Right cardiac atrium (tissue), 5 donors: ENCODE data around the gene FAM156B. TPM values are rescaled to one million over a fixed set of nuclear protein-coding genes. Genes with fewer than 3 reads are reported as not detected.
"Not testable (repeated sequence)": the region's sequence is repeated elsewhere in the genome, so short reads cannot be mapped to it uniquely, and the experiment has no call there.

ENCODE experiments used
- ATAC-seq, 2 donors: fragments of 200-7000 bp; cut with Tn5 transposase; one replicate each; pipeline versions ENCODE4 v1.8.0 to v1.9.1; 2020; ENCODE audit warnings: moderate library complexity in 2 of 2, mild to moderate bottlenecking in 1 of 2
- DNase-seq, 3 donors: peaks; one replicate each; pipeline ENCODE4 v3.0.0-alpha.2; 2020
- H3K27ac ChIP-seq: one replicate; pipeline ENCODE4 v1.5.1; 2013; ENCODE audit warnings: mild to moderate bottlenecking, low read length, control low read depth, moderate library complexity
- H3K27me3 ChIP-seq: one replicate; pipeline ENCODE4 v1.6.1; 2013; ENCODE audit not compliant: control insufficient read depth, insufficient read depth
- H3K4me1 ChIP-seq: one replicate; pipeline ENCODE4 v1.6.1; 2013; ENCODE audit warnings: low read length; ENCODE audit not compliant: control insufficient read depth, insufficient read depth
- H3K4me3 ChIP-seq: one replicate; pipeline ENCODE4 v1.5.1; 2013; ENCODE audit warnings: low read length, control low read depth
- H3K9me3 ChIP-seq: one replicate; pipeline ENCODE4 v1.6.1; 2013; ENCODE audit warnings: low read length; ENCODE audit not compliant: control insufficient read depth
- WGBS: extraction: QIAGEN DNeasy Blood & Tissue Kit; methylation state at CpG from one replicate; pipeline ENCODE4 v1.1.7; 2013; 5-methylcytosine and 5-hydroxymethylcytosine counted together
- intact Hi-C, 4 donors: fragments of 100-400 bp; cut with DNase I; formaldehyde crosslinking; loops; one replicate each; pipeline versions ENCODE4 v1.11.0 to v1.14.0; 2022 to 2023
- polyA plus RNA-seq: library from polyadenylated mRNA; stranded (reverse); fragments of 200-250 nt; gene quantifications from one replicate; pipeline ENCODE4 v1.2.3, GENCODE V29; 2013
- total RNA-seq, 4 donors: library from RNA; stranded (reverse); fragmentation: NEBNext Ultra II Directional; extraction: Animal tissue kit (Norgen Biotek cat#: 25700); gene quantifications; one replicate each; pipeline ENCODE4 v1.2.1, GENCODE V29; 2021
- donor health status: healthy with polysubstance abuse.
- donor health status: DM: no; HTN: yes; CAD: no.
- donor health status: DM: no; HTN: no; CAD: no.
- donor health status: DM: no; HTN: yes; CAD: no; lungs with severe emphysema.
- donor health status: DM: yes; HTN: yes; CAD: no.

The FAM156B gene
- total and polyA plus RNA-seq, 5 donors: 11.0 to 18.1 (median 17.0) TPM

DNA sequence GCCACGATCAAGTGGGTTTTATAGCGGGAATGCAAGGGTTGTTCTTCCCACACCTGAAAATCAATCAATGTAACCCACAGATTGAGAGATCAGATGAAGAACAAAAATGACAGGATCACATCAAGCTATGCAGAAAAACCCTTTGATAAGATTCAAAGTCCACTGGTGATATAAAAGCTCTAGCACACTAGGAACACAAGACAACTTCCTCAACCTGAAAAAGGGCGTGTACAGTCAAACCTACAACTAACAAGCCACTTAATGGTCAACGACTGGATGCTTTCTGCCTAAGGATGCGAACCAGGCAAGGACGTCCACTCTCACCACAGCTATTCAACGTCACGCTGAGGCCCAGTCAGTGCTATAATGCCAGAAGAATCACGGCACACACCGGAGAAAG is 52.8 kb downstream of the FAM156B start:
- ATAC-seq, H3K4me3 ChIP-seq, H3K27ac ChIP-seq, intact Hi-C loops, H3K4me1 ChIP-seq, H3K9me3 ChIP-seq, DNase-seq, H3K27me3 ChIP-seq: not testable (repeated sequence)
- no CpG with 5 or more reads among the region's 10 CpGs for WGBS

Other genes with a start within 250 kb of the FAM156B start
- not detected for gene SSX7, start 242.4 kb upstream of the FAM156B start, total RNA-seq
- not detected for gene SSX7, start 242.4 kb upstream of the FAM156B start, polyA plus RNA-seq
- not detected for gene SSX2, start 190.2 kb upstream of the FAM156B start, total RNA-seq
- gene SSX2, start 190.2 kb upstream of the FAM156B start, polyA plus RNA-seq: not detected
- gene SSX2B, start 146.1 kb upstream of the FAM156B start, total RNA-seq: not detected
- not detected for gene SSX2B, start 146.1 kb upstream of the FAM156B start, polyA plus RNA-seq
- gene SPANXN5, start 99.9 kb upstream of the FAM156B start, total RNA-seq: not detected
- not detected for gene SPANXN5, start 99.9 kb upstream of the FAM156B start, polyA plus RNA-seq
- not detected for gene XAGE5, start 86.0 kb upstream of the FAM156B start, total RNA-seq
- not detected for gene XAGE5, start 86.0 kb upstream of the FAM156B start, polyA plus RNA-seq
- not detected for gene XAGE3, start 29.2 kb upstream of the FAM156B start, total RNA-seq
- gene XAGE3, start 29.2 kb upstream of the FAM156B start, polyA plus RNA-seq: not detected
- 10 to 100 TPM in 3 of 4 donors, 1 to 10 TPM in 1; 9.3 to 17.9 (median 12.9) TPM for gene FAM156A, start 61.2 kb downstream of the FAM156B start, total RNA-seq
- gene FAM156A, start 61.2 kb downstream of the FAM156B start, polyA plus RNA-seq: 8.2 TPM
- 1 to 10 TPM; 2.2 to 2.9 (median 2.5) TPM for gene GPR173, start 151.5 kb downstream of the FAM156B start, total RNA-seq
- 1.00 TPM for gene GPR173, start 151.5 kb downstream of the FAM156B start, polyA plus RNA-seq
- gene TSPYL2, start 185.0 kb downstream of the FAM156B start, total RNA-seq: 10 to 100 TPM; 55.8 to 63.2 (median 59.3) TPM
- gene TSPYL2, start 185.0 kb downstream of the FAM156B start, polyA plus RNA-seq: 66.6 TPM
- 1 to 10 TPM; 5.1 to 6.7 (median 5.6) TPM for gene KANTR, start 196.8 kb downstream of the FAM156B start, total RNA-seq
- 4.4 TPM for gene KANTR, start 196.8 kb downstream of the FAM156B start, polyA plus RNA-seq